ENCODE results near the gene LINGO4.
A peak's percentile ranks its signal among the peaks of the same experiment; 100 is the strongest.

LINGO4 gene

GRCh38 chr1:151798571-151798970, 6.6 kb downstream of the LINGO4 start:
- no peaks in the 10 kb centered on the region for H3K4me1 ChIP-seq (ENCODE audit: control insufficient read depth, insufficient read depth, low read length)
- TF ChIP-seq ZBTB1 (tag by site-specific recombination; IDR thresholded peaks at IDR 0.05) (no peak), ZNF335 (tag by site-specific recombination; conservative IDR thresholded peaks at IDR 0.05) (no peak), ZNF776 (tag by site-specific recombination; IDR thresholded peaks at IDR 0.05; ENCODE audit: borderline replicate concordance) (no peak), MYNN (tag by site-specific recombination; IDR thresholded peaks at IDR 0.05; ENCODE audit: borderline replicate concordance) (no peak), ZNF366 (tag by site-specific recombination; conservative IDR thresholded peaks at IDR 0.05) (no peak), ELK4 (IDR thresholded peaks at IDR 0.05; ENCODE audit: borderline replicate concordance, low read depth, low read length) (no peak), ZXDB (tag by site-specific recombination; IDR thresholded peaks at IDR 0.05) (no peak), ZNF146 (tag by site-specific recombination; IDR thresholded peaks at IDR 0.05) (no peak), ZFP69B (tag by site-specific recombination; IDR thresholded peaks at IDR 0.05) (no peak), ZBTB6 (tag by site-specific recombination; IDR thresholded peaks at IDR 0.05) (no peak)
- H3K27ac ChIP-seq (ENCODE audit: extremely low read depth, low read depth, low read length), result no peak overlapping the region
- ChIA-PET POLR2A (interaction anchor here (0.6 kb wide), 1 partner anchor 186 kb away, joined by 4 read pairs; no protein-coding TSS in a partner anchor), CTCF (interaction anchor here (0.8 kb wide), 1 partner anchor 203 kb away, joined by 3 read pairs; no protein-coding TSS in a partner anchor)
- H3K4me3 ChIP-seq (ENCODE audit: low read depth, low read length), result no peak overlapping the region
- no peaks in the 10 kb centered on the region for H3K36me3 ChIP-seq (ENCODE audit: control insufficient read depth in 2 of 2, insufficient read depth in 1 of 2, low read length in 2 of 2)
- no peaks in the 10 kb centered on the region for H3K9me3 ChIP-seq (ENCODE audit: control insufficient read depth, insufficient read depth, low read depth, low read length)

GRCh38 chr1:151790940-151791651, 14.1 kb downstream of the LINGO4 start:
- no peaks in the 10 kb centered on the region for H3K9me3 ChIP-seq (ENCODE audit: control insufficient read depth, insufficient read depth, low read depth, low read length)
- H3K4me3 ChIP-seq (ENCODE audit: low read depth, low read length), result peak overlapping the region; percentile 51
- ChIA-PET CTCF (no interaction called here), POLR2A (interaction anchor here (0.6 to 2.7 kb wide), 2 partner anchors 14 to 28 kb away, joined by 3 to 11 read pairs; partner anchors contain the start of gene MRPL9)
- no peaks in the 10 kb centered on the region for H3K36me3 ChIP-seq (ENCODE audit: control insufficient read depth in 2 of 2, insufficient read depth in 1 of 2, low read length in 2 of 2)
- H3K27ac ChIP-seq (ENCODE audit: extremely low read depth, low read depth, low read length), result peak overlapping the region; percentile 12
- H3K4me1 ChIP-seq (ENCODE audit: control insufficient read depth, insufficient read depth, low read length), result no peaks in the 10 kb centered on the region
- TF ChIP-seq EGR2 (tag by site-specific recombination; IDR thresholded peaks at IDR 0.05; ENCODE audit: low read depth) (0 out of 2 replicates have a peak, but pooled peaks have one; percentile 26), MYNN (tag by site-specific recombination; IDR thresholded peaks at IDR 0.05; ENCODE audit: borderline replicate concordance) (no peak), ZNF785 (tag by site-specific recombination; IDR thresholded peaks at IDR 0.05) (no peak), ZNF148 (tag by site-specific recombination; IDR thresholded peaks at IDR 0.05; ENCODE audit: borderline replicate concordance) (no peak), PRDM6 (tag by site-specific recombination; IDR thresholded peaks at IDR 0.05) (no peak), ZNF843 (tag by site-specific recombination; IDR thresholded peaks at IDR 0.05) (no peak), ZNF488 (tag by site-specific recombination; IDR thresholded peaks at IDR 0.05) (no peak), WT1 (tag by site-specific recombination; IDR thresholded peaks at IDR 0.05) (no peak), ZBTB17 (tag by site-specific recombination; IDR thresholded peaks at IDR 0.05) (peak; percentile 80), YY2 (tag by site-specific recombination; IDR thresholded peaks at IDR 0.05) (no peak), ZNF280C (tag by site-specific recombination; IDR thresholded peaks at IDR 0.05) (no peak), ZNF624 (tag by site-specific recombination; IDR thresholded peaks at IDR 0.05) (no peak), YY1 (tag by site-specific recombination; IDR thresholded peaks at IDR 0.05) (no peak), ZNF473 (tag by site-specific recombination; IDR thresholded peaks at IDR 0.05) (no peak)

Measured in HEK293 (cell line).